Astrocyte (in vitro differentiated cells and primary cell): ENCODE measurements around the gene CCDC40.

Experiments
- EZH2 ChIP-seq: IDR thresholded peaks from 2 replicates; pipeline ENCODE4 v1.6.1; 2012; ENCODE audit warnings: mild to moderate bottlenecking, low read length, inconsistent platforms; ENCODE audit not compliant: insufficient read depth
- TF ChIP-seq, protein P1 (sequence below): IDR thresholded peaks from 2 replicates; pipeline ENCODE4 v1.5.1; 2011; ENCODE audit warnings: low read depth, mild to moderate bottlenecking, inconsistent platforms, low read length, moderate library complexity; ENCODE audit not compliant: insufficient read depth

DNA sequence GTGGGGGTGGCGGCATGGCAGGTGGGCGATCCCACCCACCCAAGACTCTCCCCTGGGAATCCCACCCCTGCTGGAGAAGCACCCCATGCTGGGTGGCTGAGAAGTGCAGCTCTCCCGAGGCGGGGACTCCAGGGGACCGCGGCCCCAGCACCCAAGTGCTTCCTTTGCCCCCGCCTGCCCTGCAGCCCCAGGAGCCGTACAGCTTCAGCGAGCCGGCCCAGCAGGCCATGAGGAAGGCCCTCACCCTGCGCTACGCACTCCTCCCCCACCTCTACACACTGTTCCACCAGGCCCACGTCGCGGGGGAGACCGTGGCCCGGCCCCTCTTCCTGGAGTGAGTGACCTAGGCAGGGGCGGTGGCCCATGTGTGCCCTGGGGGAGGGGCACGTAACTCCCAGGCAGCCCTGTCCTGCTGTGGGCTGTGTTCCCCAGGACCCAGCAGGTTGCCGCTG is 76.6 kb downstream of the CCDC40 start:
- TF ChIP-seq, protein P1, sequence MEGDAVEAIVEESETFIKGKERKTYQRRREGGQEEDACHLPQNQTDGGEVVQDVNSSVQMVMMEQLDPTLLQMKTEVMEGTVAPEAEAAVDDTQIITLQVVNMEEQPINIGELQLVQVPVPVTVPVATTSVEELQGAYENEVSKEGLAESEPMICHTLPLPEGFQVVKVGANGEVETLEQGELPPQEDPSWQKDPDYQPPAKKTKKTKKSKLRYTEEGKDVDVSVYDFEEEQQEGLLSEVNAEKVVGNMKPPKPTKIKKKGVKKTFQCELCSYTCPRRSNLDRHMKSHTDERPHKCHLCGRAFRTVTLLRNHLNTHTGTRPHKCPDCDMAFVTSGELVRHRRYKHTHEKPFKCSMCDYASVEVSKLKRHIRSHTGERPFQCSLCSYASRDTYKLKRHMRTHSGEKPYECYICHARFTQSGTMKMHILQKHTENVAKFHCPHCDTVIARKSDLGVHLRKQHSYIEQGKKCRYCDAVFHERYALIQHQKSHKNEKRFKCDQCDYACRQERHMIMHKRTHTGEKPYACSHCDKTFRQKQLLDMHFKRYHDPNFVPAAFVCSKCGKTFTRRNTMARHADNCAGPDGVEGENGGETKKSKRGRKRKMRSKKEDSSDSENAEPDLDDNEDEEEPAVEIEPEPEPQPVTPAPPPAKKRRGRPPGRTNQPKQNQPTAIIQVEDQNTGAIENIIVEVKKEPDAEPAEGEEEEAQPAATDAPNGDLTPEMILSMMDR: no peak
- no peak for TF ChIP-seq EZH2
